Activated T-cell treated with anti-CD3 and anti-CD28 coated beads, Interleukin-2, amount 50 U/mL, for 24 hours (primary cell): ENCODE measurements around the gene TMEM101.
A peak's percentile ranks its signal among the peaks of the same experiment; 100 is the strongest.

Experiments used
- DNase-seq: peaks from one replicate; pipeline ENCODE4 v3.0.0-alpha.2; 2020
- H3K27ac Mint-ChIP-seq: 2 replicates; pipeline ENCODE4 v1.8.0; 2020; ENCODE audit warnings: mild to moderate bottlenecking, mixed read lengths
- H3K27me3 Mint-ChIP-seq: 2 replicates; pipeline ENCODE4 v1.8.0; 2020; ENCODE audit warnings: mixed read lengths
- H3K36me3 Mint-ChIP-seq: 2 replicates; pipeline ENCODE4 v1.8.0; 2020; ENCODE audit warnings: low read depth, mixed read lengths
- H3K4me1 Mint-ChIP-seq: 2 replicates; pipeline ENCODE4 v1.8.0; 2020; ENCODE audit warnings: low read depth, mixed read lengths
- H3K4me3 Mint-ChIP-seq: 2 replicates; pipeline ENCODE4 v1.8.0; 2020; ENCODE audit warnings: mild to moderate bottlenecking, moderate library complexity, mixed read lengths
- H3K9me3 Mint-ChIP-seq: 2 replicates; pipeline ENCODE4 v1.8.0; 2020; ENCODE audit warnings: mixed read lengths

Gene TMEM101

DNA sequence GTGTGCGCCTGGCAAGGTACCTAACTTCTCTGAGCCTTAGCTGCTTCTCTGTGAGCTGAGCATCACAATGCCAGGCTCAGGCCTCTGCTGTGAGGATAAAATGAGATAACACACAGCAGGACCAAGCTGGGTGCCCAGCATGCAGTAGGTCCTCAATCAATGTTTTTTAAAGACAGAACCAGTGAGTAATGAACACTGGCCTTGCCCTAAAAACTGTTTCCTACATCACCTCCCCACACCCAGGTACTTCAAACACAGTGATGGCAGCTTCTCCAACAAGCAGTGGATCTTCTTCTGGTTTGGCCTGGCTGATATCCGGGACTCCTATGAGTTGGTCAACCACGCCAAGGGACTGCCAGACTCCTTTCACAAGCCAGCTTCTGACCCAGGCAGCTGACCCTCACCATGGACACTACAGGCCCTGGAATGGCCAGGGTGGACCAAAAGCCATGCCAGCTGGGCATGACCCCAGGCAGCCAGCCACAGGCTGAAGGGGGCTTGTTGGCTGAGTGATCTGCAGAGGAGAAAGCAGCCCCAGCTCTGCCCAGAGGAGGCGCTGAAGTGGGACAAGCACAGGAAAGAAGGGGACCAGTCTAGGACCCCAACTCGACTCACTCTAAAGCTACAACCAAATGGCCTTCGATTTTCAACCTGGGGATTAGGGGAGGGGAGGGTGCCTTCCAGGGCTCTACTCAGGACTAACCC is 6.4 kb downstream of the TMEM101 start:
- no peak for DNase-seq
- Mint-ChIP-seq H3K27me3 (peaks cover 26% of the 10 kb centered on the region), H3K4me3 (peak overlapping the region; percentile 82), H3K36me3 (peaks cover 28% of the 10 kb centered on the region), H3K9me3 (no peaks in the 10 kb centered on the region), H3K4me1 (peaks cover 28% of the 10 kb centered on the region), H3K27ac (no peak overlapping the region)

DNA sequence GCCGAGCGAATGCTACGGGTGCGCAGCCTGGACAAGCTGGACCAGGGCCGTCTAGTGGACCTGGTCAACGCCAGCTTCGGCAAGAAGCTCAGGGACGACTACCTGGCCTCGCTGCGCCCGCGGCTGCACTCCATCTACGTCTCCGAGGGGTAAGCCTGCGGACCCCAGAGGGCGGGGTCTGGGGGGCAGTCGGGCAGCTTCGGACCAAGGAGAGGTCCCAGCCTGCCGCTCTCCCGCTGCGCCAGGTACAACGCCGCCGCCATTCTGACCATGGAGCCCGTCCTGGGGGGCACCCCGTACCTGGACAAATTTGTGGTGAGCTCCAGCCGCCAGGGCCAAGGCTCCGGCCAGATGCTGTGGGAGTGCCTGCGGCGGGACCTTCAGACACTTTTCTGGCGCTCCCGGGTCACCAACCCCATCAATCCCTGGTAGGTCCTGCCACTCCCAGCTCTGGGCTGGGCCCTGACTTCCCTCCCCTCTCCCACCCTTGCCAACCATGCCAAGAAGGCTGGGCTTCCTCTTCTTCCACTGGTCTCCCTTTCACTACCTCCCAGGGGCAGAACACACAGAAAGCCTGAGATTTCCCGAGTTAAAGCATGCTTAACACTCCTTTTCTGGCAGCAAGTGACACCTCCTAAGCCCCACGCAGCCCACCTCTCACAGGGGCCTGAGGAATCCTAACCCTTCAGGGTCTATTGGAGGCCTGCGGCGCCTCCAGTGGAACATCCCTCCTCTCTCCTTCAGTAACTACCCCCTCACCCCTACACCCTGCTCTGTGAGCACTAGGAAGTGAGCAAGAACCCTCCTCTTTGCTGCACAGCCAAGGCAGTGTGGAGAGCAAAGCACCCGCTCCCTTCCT is 7.2 kb downstream of the TMEM101 start:
- peaks cover 26% of the 10 kb centered on the region for H3K4me1 Mint-ChIP-seq
- peak overlapping the region; percentile 82 for H3K4me3 Mint-ChIP-seq
- H3K27ac Mint-ChIP-seq = no peak overlapping the region
- peaks cover 26% of the 10 kb centered on the region for H3K27me3 Mint-ChIP-seq
- DNase-seq = no peak
- no peaks in the 10 kb centered on the region for H3K9me3 Mint-ChIP-seq
- H3K36me3 Mint-ChIP-seq = peaks cover 27% of the 10 kb centered on the region

- Mint-ChIP-seq H3K27me3 (peaks cover 26% of the 10 kb centered on the region), H3K27ac (peak overlapping the region; percentile 76), H3K4me1 (peaks cover 26% of the 10 kb centered on the region), H3K9me3 (no peaks in the 10 kb centered on the region), H3K4me3 (peak overlapping the region; percentile 82), H3K36me3 (peaks cover 21% of the 10 kb centered on the region)
- peak; percentile 97 for DNase-seq
Measured at GRCh38 chr17:44006598-44007345, 8.0 kb downstream of the TMEM101 start.

- no peaks in the 10 kb centered on the region for H3K9me3 Mint-ChIP-seq
- H3K4me3 Mint-ChIP-seq = peak overlapping the region; percentile 82
- peaks cover 26% of the 10 kb centered on the region for H3K4me1 Mint-ChIP-seq
- peaks cover 26% of the 10 kb centered on the region for H3K27me3 Mint-ChIP-seq
- peaks cover 16% of the 10 kb centered on the region for H3K36me3 Mint-ChIP-seq
- no peak for DNase-seq
- peak overlapping the region; percentile 76 for H3K27ac Mint-ChIP-seq
Measured at GRCh38 chr17:44006272-44006597, 8.5 kb downstream of the TMEM101 start.

DNA sequence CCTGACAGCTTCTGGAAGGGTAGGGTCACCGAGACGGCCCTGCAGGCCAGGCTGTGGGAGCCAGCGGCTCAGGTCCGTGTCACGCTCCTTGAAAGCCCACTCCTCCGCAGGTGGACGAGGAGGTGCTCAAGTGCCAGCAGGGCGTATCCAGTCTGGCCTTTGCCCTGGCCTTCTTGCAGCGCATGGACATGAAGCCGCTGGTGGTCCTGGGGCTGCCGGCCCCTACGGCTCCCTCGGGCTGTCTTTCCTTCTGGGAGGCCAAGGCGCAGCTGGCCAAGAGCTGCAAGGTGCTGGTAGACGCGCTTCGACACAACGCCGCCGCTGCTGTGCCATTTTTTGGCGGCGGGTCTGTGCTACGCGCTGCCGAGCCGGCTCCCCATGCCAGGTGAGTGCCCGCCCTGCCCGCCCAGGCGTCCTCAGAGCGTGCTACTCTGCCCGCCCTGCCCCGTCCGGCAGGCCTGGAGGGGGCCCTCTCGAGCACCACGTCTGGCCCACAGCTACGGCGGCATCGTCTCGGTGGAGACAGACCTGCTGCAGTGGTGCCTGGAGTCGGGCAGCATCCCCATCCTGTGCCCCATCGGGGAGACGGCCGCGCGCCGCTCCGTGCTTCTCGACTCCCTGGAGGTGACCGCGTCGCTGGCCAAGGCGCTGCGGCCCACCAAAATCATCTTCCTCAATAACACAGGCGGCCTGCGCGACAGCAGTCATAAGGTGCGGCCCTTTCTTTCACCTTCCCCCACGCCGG is 9.1 kb downstream of the TMEM101 start:
- Mint-ChIP-seq H3K4me1 (peaks cover 26% of the 10 kb centered on the region), H3K27me3 (peaks cover 26% of the 10 kb centered on the region)
- DNase-seq = peak; percentile 59

DNA sequence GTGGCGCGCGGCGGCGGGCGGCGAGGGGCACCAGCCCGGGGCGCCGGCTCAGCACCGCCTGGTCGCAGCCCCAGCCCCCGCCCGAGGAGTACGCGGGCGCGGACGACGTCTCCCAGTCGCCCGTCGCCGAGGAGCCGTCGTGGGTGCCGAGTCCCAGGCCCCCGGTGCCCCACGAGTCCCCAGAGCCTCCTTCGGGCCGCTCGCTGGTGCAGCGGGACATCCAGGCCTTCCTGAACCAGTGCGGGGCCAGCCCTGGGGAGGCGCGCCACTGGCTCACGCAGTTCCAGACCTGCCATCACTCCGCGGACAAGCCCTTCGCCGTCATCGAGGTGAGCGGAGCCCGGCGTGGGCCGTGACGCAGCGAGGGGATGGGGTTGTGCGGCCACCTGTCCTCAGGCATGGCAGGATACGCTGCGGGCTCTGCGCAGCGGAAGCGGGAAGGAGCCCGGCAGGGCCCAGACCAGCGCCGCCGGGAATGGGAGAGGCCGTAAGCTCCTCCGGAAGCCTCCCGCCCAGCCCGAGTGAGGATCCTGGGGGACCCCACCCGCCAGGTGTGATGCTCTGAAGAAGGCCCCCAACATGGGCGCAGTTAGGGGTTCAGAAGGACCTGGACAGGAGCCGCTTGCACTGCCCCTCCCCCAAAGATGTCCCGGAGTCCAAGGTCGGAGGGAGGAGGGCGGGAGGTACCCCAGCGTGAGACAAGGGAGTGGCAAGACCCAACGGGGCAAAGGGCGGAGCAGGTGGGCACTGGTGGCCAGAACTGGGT is 9.8 kb downstream of the TMEM101 start:
- Mint-ChIP-seq H3K27ac (no peak overlapping the region), H3K4me1 (peaks cover 26% of the 10 kb centered on the region), H3K4me3 (no peak overlapping the region), H3K36me3 (peaks cover 6% of the 10 kb centered on the region), H3K9me3 (no peaks in the 10 kb centered on the region), H3K27me3 (peaks cover 26% of the 10 kb centered on the region)
- DNase-seq = peak; percentile 53

More for the DNA sequence above, 9.1 kb downstream of the TMEM101 start:
- Mint-ChIP-seq H3K4me3 (peak overlapping the region; percentile 82), H3K36me3 (peaks cover 11% of the 10 kb centered on the region), H3K9me3 (no peaks in the 10 kb centered on the region), H3K27ac (peak overlapping the region; percentile 76)

DNA sequence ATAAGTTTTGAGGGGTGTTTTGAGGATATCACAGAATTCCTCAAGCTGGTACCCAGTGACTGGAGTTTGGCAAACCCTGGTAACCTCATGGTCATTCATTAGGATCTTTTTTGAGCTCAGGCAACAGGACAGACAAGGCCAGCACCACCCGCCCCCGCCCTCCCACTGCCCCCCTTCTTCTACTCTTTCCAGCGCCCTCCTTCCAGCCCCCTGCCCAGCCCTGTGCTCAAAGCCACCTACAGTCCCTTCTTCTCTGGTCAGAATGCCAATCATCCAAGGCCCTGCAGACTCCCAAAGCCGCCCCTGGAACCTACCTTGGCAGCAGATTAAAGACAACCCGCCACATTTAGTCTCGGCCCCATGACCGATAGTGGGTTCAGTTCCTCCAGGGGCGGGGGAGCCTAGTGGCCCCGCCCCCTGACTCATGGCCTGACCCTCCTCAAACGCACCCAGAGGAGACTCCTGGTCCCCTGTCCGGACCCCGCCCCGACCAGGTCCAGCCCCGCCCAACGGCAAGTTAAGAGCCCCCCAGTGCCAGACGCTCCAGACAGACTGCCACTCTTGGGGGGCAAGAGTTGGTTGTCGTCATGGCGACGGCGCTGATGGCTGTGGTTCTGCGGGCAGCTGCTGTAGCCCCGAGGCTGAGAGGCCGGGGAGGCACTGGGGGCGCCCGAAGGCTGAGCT is 10.5 kb downstream of the TMEM101 start, which contains the start of gene NAGS:
NAGS (plus strand) TSS at position 546 of the 684 bp plus-strand sequence; CDS start at position 588, 42 bp downstream.
- Mint-ChIP-seq H3K36me3 (peaks cover under 1% of the 10 kb centered on the region), H3K9me3 (no peaks in the 10 kb centered on the region), H3K27ac (no peak within 1 kb of the TSS), H3K4me3 (no peak within 1 kb of the TSS), H3K4me1 (peaks cover 26% of the 10 kb centered on the region), H3K27me3 (peaks cover 26% of the 10 kb centered on the region)
- no peak for DNase-seq

GRCh38 chr17:44002141-44002848 is 12.5 kb downstream of the TMEM101 start:
- Mint-ChIP-seq H3K4me1 (peaks cover 12% of the 10 kb centered on the region), H3K9me3 (no peaks in the 10 kb centered on the region), H3K36me3 (no peaks in the 10 kb centered on the region), H3K4me3 (no peak overlapping the region), H3K27me3 (peaks cover 25% of the 10 kb centered on the region), H3K27ac (no peak overlapping the region)
- DNase-seq = no peak

- peaks cover 8% of the 10 kb centered on the region for H3K4me1 Mint-ChIP-seq
- H3K36me3 Mint-ChIP-seq = no peaks in the 10 kb centered on the region
- no peak for DNase-seq
- H3K4me3 Mint-ChIP-seq = no peak overlapping the region
- H3K9me3 Mint-ChIP-seq = no peaks in the 10 kb centered on the region
- H3K27me3 Mint-ChIP-seq = peaks cover 26% of the 10 kb centered on the region
- no peak overlapping the region for H3K27ac Mint-ChIP-seq
Measured at GRCh38 chr17:44001461-44001920, 13.3 kb downstream of the TMEM101 start.

- no peak for DNase-seq
- Mint-ChIP-seq H3K27me3 (peaks cover 26% of the 10 kb centered on the region), H3K9me3 (no peaks in the 10 kb centered on the region), H3K27ac (no peak overlapping the region), H3K36me3 (no peaks in the 10 kb centered on the region), H3K4me3 (no peak overlapping the region), H3K4me1 (peaks cover 3% of the 10 kb centered on the region)
Measured at GRCh38 chr17:44000871-44001460, 13.8 kb downstream of the TMEM101 start.

- Mint-ChIP-seq H3K36me3 (no peaks in the 10 kb centered on the region), H3K4me3 (no peak overlapping the region), H3K4me1 (peaks cover 1% of the 10 kb centered on the region), H3K27me3 (peaks cover 22% of the 10 kb centered on the region), H3K27ac (no peak overlapping the region), H3K9me3 (no peaks in the 10 kb centered on the region)
- DNase-seq = no peak
Measured at GRCh38 chr17:44000141-44000860, 14.5 kb downstream of the TMEM101 start.

GRCh38 chr17:43999024-43999423 is 15.7 kb downstream of the TMEM101 start:
- no peak for DNase-seq
- peaks cover 27% of the 10 kb centered on the region for H3K27me3 Mint-ChIP-seq
- H3K36me3 Mint-ChIP-seq = no peaks in the 10 kb centered on the region
- H3K4me3 Mint-ChIP-seq = no peak overlapping the region
- H3K27ac Mint-ChIP-seq = no peak overlapping the region
- no peaks in the 10 kb centered on the region for H3K9me3 Mint-ChIP-seq
- H3K4me1 Mint-ChIP-seq = peaks cover 4% of the 10 kb centered on the region
